Measurements from ENCODE around the gene TAPT1.
"Not testable (repeated sequence)": the region's sequence is repeated elsewhere in the genome, so short reads cannot be mapped to it uniquely, and the experiment has no call there.

The TAPT1 gene

GRCh38 chr4:16217300-16218051 is 8.8 kb downstream of the TAPT1 start:
- DNase-seq (ENCODE audit: low read depth, low spot score) = no peak

GRCh38 chr4:16213121-16213520 is 13.2 kb downstream of the TAPT1 start:
- no peak for DNase-seq (ENCODE audit: low read depth, low spot score)

- no peak for DNase-seq (ENCODE audit: low read depth, low spot score)
Measured at GRCh38 chr4:16212138-16212782, 14.0 kb downstream of the TAPT1 start.

GRCh38 chr4:16207409-16207808 is 18.9 kb downstream of the TAPT1 start:
- DNase-seq (ENCODE audit: low read depth, low spot score) = no peak

- DNase-seq (ENCODE audit: low read depth, low spot score) = no peak
Measured at GRCh38 chr4:16206848-16207247, 19.4 kb downstream of the TAPT1 start.

- DNase-seq (ENCODE audit: low read depth, low spot score) = no peak
Measured at GRCh38 chr4:16206301-16206700, 20.0 kb downstream of the TAPT1 start.

GRCh38 chr4:16205298-16206164 is 20.7 kb downstream of the TAPT1 start:
- no peak for DNase-seq (ENCODE audit: low read depth, low spot score)

- DNase-seq (ENCODE audit: low read depth, low spot score) = no peak
Measured at GRCh38 chr4:16204505-16204904, 21.8 kb downstream of the TAPT1 start.

GRCh38 chr4:16203083-16203482 is 23.2 kb downstream of the TAPT1 start:
- DNase-seq (ENCODE audit: low read depth, low spot score) = no peak

- no peak for DNase-seq (ENCODE audit: low read depth, low spot score)
Measured at GRCh38 chr4:16202598-16202997, 23.7 kb downstream of the TAPT1 start.

- DNase-seq (ENCODE audit: low read depth, low spot score) = no peak
Measured at GRCh38 chr4:16199093-16199492, 27.2 kb downstream of the TAPT1 start.

- no peak for DNase-seq (ENCODE audit: low read depth, low spot score)
Measured at GRCh38 chr4:16197876-16198665, 28.2 kb downstream of the TAPT1 start.

- no peak for DNase-seq (ENCODE audit: low read depth, low spot score)
Measured at GRCh38 chr4:16196482-16197393, 29.5 kb downstream of the TAPT1 start.

- DNase-seq (ENCODE audit: low read depth, low spot score) = no peak
Measured at GRCh38 chr4:16195209-16195608, 31.1 kb downstream of the TAPT1 start.

- not testable (repeated sequence) for DNase-seq (ENCODE audit: low read depth, low spot score)
Measured at GRCh38 chr4:16194798-16195197, 31.5 kb downstream of the TAPT1 start.

- no peak for DNase-seq (ENCODE audit: low read depth, low spot score)
Measured at GRCh38 chr4:16194214-16194613, 32.1 kb downstream of the TAPT1 start.

GRCh38 chr4:16192631-16193518 is 33.4 kb downstream of the TAPT1 start:
- DNase-seq (ENCODE audit: low read depth, low spot score) = no peak

- no peak for DNase-seq (ENCODE audit: low read depth, low spot score)
Measured at GRCh38 chr4:16192057-16192456, 34.2 kb downstream of the TAPT1 start.

- DNase-seq (ENCODE audit: low read depth, low spot score) = no peak
Measured at GRCh38 chr4:16187455-16187854, 38.8 kb downstream of the TAPT1 start.

All from activated naive CD8-positive, alpha-beta T cell treated with anti-CD3 and anti-CD28 coated beads, Interleukin-2, amount 50 U/mL, for 16 hours (primary cell).